H1 (cell line): ENCODE measurements around the gene POLRMT. TPM values are rescaled to one million over a fixed set of nuclear protein-coding genes. Genes with fewer than 3 reads are reported as not detected.

Experiments
- CTCF ChIA-PET: fragments of 300-600 bp; sonication (Branson Sonifier 250); formaldehyde crosslinking; loops from one replicate; lab custom pipeline; 2021; ENCODE audit not compliant: partially characterized antibody; lab: Charles Lee
- POLR2A ChIA-PET: fragments of 300-600 bp; sonication (Branson Sonifier 250); formaldehyde crosslinking; loops from one replicate; lab custom pipeline; 2021; ENCODE audit warnings: inconsistent platforms; ENCODE audit not compliant: partially characterized antibody; lab: Charles Lee
- DNase-seq, 2 experiments: peaks; one replicate each; pipeline versions ENCODE4 v3.0.0 to v3.0.0-alpha.2; 2010 to 2022; ENCODE audit warnings: low spot score in 2 of 2, low read depth in 1 of 2, mixed read lengths in 1 of 2
- FAIRE-seq: peaks from 2 replicates; lab custom pipeline; 2011; peaks lifted over from hg19 to GRCh38; lab: Jason Lieb, UNC
- H2AFZ ChIP-seq: 2 replicates; pipeline ENCODE4 v1.8.1; 2012; ENCODE audit warnings: low read length, inconsistent platforms
- H2AK5ac ChIP-seq: 2 replicates; pipeline ENCODE4 v1.6.1; 2013; ENCODE audit warnings: low read depth, low read length
- H2BK120ac ChIP-seq: replicated peaks from 2 replicates; pipeline ENCODE3; 2013; ENCODE audit warnings: low read depth, low read length, inconsistent platforms
- H2BK12ac ChIP-seq: 2 replicates; pipeline ENCODE4 v1.6.1; 2013; ENCODE audit warnings: low read depth, low read length
- H2BK15ac ChIP-seq: 2 replicates; pipeline ENCODE4 v1.6.1; 2013; ENCODE audit warnings: low read length
- H2BK20ac ChIP-seq: 2 replicates; pipeline ENCODE4 v1.6.1; 2013; ENCODE audit warnings: low read length
- H2BK5ac ChIP-seq: 2 replicates; pipeline ENCODE4 v1.6.1; 2013; ENCODE audit warnings: low read depth, low read length
- H3K14ac ChIP-seq: 2 replicates; pipeline ENCODE4 v1.6.1; 2013; ENCODE audit warnings: inconsistent platforms; ENCODE audit not compliant: insufficient read length
- H3K18ac ChIP-seq: 2 replicates; pipeline ENCODE4 v1.6.1; 2013; ENCODE audit warnings: low read length; ENCODE audit errors: extremely low read depth
- H3K23ac ChIP-seq: 2 replicates; pipeline ENCODE4 v1.6.1; 2013; ENCODE audit warnings: inconsistent platforms; ENCODE audit not compliant: insufficient read length
- H3K23me2 ChIP-seq: 2 replicates; pipeline ENCODE4 v1.6.1; 2013; ENCODE audit warnings: low read depth, low read length
- H3K27ac ChIP-seq: 2 replicates; pipeline ENCODE4 v1.6.1; 2011; ENCODE audit warnings: low read depth, low read length, inconsistent platforms
- H3K27me3 ChIP-seq, 4 experiments: replicated peaks in 1 of 4; 1 replicate in 1 of 4; 2 replicates in 3 of 4; pipeline versions ENCODE4 v1.6.1 to v1.8.1; 2011 to 2013; ENCODE audit warnings: low read length in 3 of 4, mild to moderate bottlenecking in 3 of 4, inconsistent platforms in 2 of 4, mixed read lengths in 2 of 4, moderate library complexity in 1 of 4; ENCODE audit not compliant: control insufficient read depth in 3 of 4, insufficient read depth in 3 of 4; ENCODE audit errors: extremely low read depth in 1 of 4
- H3K36me3 ChIP-seq, 4 experiments: 2 replicates each; pipeline versions ENCODE4 v1.6.1 to v1.8.1; 2011 to 2013; ENCODE audit warnings: mild to moderate bottlenecking in 4 of 4, low read length in 3 of 4, moderate library complexity in 2 of 4, control low read depth in 1 of 4, inconsistent platforms in 1 of 4; ENCODE audit not compliant: insufficient read depth in 4 of 4, control insufficient read depth in 2 of 4
- H3K4ac ChIP-seq: replicated peaks from 2 replicates; pipeline ENCODE3; 2013; ENCODE audit warnings: low read length, low read depth, mixed read lengths, inconsistent platforms; ENCODE audit not compliant: insufficient read length
- H3K4me1 ChIP-seq, 4 experiments: replicated peaks in 1 of 4; 1 replicate in 1 of 4; 2 replicates in 3 of 4; pipeline versions ENCODE4 v1.6.1 to v1.8.1; 2011 to 2013; ENCODE audit warnings: low read length in 3 of 4, inconsistent platforms in 2 of 4, mixed read lengths in 1 of 4; ENCODE audit not compliant: insufficient read depth in 4 of 4, control insufficient read depth in 3 of 4
- H3K4me2 ChIP-seq, 2 experiments: 2 replicates each; pipeline versions ENCODE4 v1.6.1 to v1.8.1; 2011 to 2013; ENCODE audit warnings: low read depth in 2 of 2, low read length in 2 of 2, control low read depth in 1 of 2, inconsistent platforms in 1 of 2, mild to moderate bottlenecking in 1 of 2; ENCODE audit not compliant: insufficient read depth in 1 of 2
- H3K4me3 ChIP-seq, 4 experiments: fragments of 200-600, 300-600 bp in 1 of 4; sonication (generic), shearing (Covaris generic), sonication (Bioruptor Twin) in 1 of 4; 2 replicates each; pipeline versions ENCODE4 v1.5.1 to v1.8.1; 2011 to 2016; ENCODE audit warnings: low read length in 4 of 4, low read depth in 3 of 4, control low read depth in 2 of 4, inconsistent platforms in 2 of 4, mild to moderate bottlenecking in 2 of 4, mixed read lengths in 1 of 4, moderate library complexity in 1 of 4; ENCODE audit not compliant: insufficient read depth in 2 of 4; ENCODE audit errors: extremely low read depth in 1 of 4
- H3K56ac ChIP-seq: replicated peaks from 2 replicates; pipeline ENCODE3; 2013; ENCODE audit warnings: low read depth, mild to moderate bottlenecking, mixed read lengths, low read length, inconsistent platforms; ENCODE audit not compliant: insufficient read length
- H3K79me1 ChIP-seq: 2 replicates; pipeline ENCODE4 v1.6.1; 2013; ENCODE audit warnings: low read depth, low read length, control low read depth
- H3K79me2 ChIP-seq, 2 experiments: 2 replicates each; pipeline versions ENCODE4 v1.6.1 to v1.8.1; 2012 to 2013; ENCODE audit warnings: low read length in 2 of 2, mild to moderate bottlenecking in 2 of 2, inconsistent platforms in 1 of 2; ENCODE audit not compliant: insufficient read depth in 2 of 2, control insufficient read depth in 1 of 2
- H3K9ac ChIP-seq, 4 experiments: replicated peaks in 1 of 4; 1 replicate in 1 of 4; 2 replicates in 3 of 4; pipeline versions ENCODE4 v1.6.1 to v1.8.1; 2011 to 2013; ENCODE audit warnings: low read depth in 3 of 4, low read length in 3 of 4, control low read depth in 2 of 4, mild to moderate bottlenecking in 2 of 4, moderate library complexity in 2 of 4, inconsistent platforms in 1 of 4; ENCODE audit errors: extremely low read depth in 1 of 4
- H3K9me3 ChIP-seq, 2 experiments: 2 replicates each; pipeline versions ENCODE4 v1.6.1 to v1.8.1; 2012 to 2013; ENCODE audit warnings: mild to moderate bottlenecking in 2 of 2, moderate library complexity in 2 of 2, control low read depth in 1 of 2, inconsistent platforms in 1 of 2, low read depth in 1 of 2, low read length in 1 of 2, mixed read lengths in 1 of 2; ENCODE audit not compliant: insufficient read depth in 2 of 2
- H4K20me1 ChIP-seq, 2 experiments: replicated peaks in 1 of 2; 2 replicates each; pipeline versions ENCODE3 to v1.8.1; 2011 to 2013; ENCODE audit warnings: inconsistent platforms in 2 of 2, low read length in 2 of 2, mild to moderate bottlenecking in 1 of 2; ENCODE audit not compliant: insufficient read depth in 2 of 2, control insufficient read depth in 1 of 2
- H4K5ac ChIP-seq: 2 replicates; pipeline ENCODE4 v1.6.1; 2013; ENCODE audit warnings: low read length, low read depth, mixed read lengths, inconsistent platforms; ENCODE audit not compliant: insufficient read length
- H4K8ac ChIP-seq: 2 replicates; pipeline ENCODE4 v1.8.0; 2013; ENCODE audit warnings: mild to moderate bottlenecking, moderate library complexity, low read length, inconsistent platforms; ENCODE audit not compliant: insufficient read depth; ENCODE audit errors: extremely low read depth
- H4K91ac ChIP-seq: replicated peaks from 2 replicates; pipeline ENCODE3; 2013; ENCODE audit warnings: low read length, mixed read lengths, inconsistent platforms; ENCODE audit not compliant: insufficient read length
- CEBPB ChIP-seq: IDR thresholded peaks from 2 replicates; pipeline ENCODE4 v1.6.1; 2012; ENCODE audit warnings: low read depth, low read length
- NRF1 ChIP-seq: IDR thresholded peaks from 2 replicates; pipeline ENCODE4 v1.6.1; 2011; ENCODE audit warnings: mild to moderate bottlenecking, low read depth, low read length, improper control_type of control experiment
- POLR2A ChIP-seq, 2 experiments: IDR thresholded peaks; 1 replicate in 1 of 2; 2 replicates in 1 of 2; pipeline ENCODE4 v1.6.1; 2011; ENCODE audit warnings: low read depth in 2 of 2, low read length in 2 of 2, mild to moderate bottlenecking in 2 of 2; ENCODE audit errors: control extremely low read depth in 1 of 2
- WGBS, 2 experiments: shearing (Covaris generic) in 1 of 2; methylation state at CpG; one replicate each; pipeline versions ENCODE4 v1.1.6 to v1.1.7; 2013 to 2015; ENCODE audit warnings: low lambda C conversion rate in 2 of 2, mixed read lengths in 2 of 2, inconsistent platforms in 1 of 2, low coverage in 1 of 2, missing lambda C conversion rate in 1 of 2; ENCODE audit not compliant: insufficient replicate concordance in 2 of 2, insufficient coverage in 1 of 2, insufficient read length in 1 of 2; ENCODE audit errors: extremely low coverage in 1 of 2, missing lambda C conversion rate in 1 of 2; 5-methylcytosine and 5-hydroxymethylcytosine counted together
- polyA plus RNA-seq, 7 experiments: library from polyadenylated mRNA; depleted of rRNA in 3 of 7; stranded (reverse) in 5 of 7; unstranded in 2 of 7; fragments of >200 nt in 5 of 7; fragments of 200-250 nt in 2 of 7; gene quantifications; 1 replicate in 5 of 7; 2 replicates in 1 of 7; 4 replicates in 1 of 7; pipeline versions ENCODE4 v1.2.1 to v1.2.3, GENCODE V29; 2011 to 2013; ENCODE audit warnings: missing spikeins in 2 of 7, mixed read lengths in 2 of 7
- total RNA-seq: library from RNA; stranded (reverse); fragmentation: NEBNext Ultra II Directional; extraction: Animal tissue kit (Norgen Biotek cat#: 25700); gene quantifications from 2 replicates; pipeline ENCODE4 v1.2.1, GENCODE V29; 2021

Gene POLRMT
- total and polyA plus RNA-seq, 2 of the 8 experiments (the other 6 are each of a cell fraction or from before 2014, with no cell fraction given) = 93.0 to 111 TPM

DNA sequence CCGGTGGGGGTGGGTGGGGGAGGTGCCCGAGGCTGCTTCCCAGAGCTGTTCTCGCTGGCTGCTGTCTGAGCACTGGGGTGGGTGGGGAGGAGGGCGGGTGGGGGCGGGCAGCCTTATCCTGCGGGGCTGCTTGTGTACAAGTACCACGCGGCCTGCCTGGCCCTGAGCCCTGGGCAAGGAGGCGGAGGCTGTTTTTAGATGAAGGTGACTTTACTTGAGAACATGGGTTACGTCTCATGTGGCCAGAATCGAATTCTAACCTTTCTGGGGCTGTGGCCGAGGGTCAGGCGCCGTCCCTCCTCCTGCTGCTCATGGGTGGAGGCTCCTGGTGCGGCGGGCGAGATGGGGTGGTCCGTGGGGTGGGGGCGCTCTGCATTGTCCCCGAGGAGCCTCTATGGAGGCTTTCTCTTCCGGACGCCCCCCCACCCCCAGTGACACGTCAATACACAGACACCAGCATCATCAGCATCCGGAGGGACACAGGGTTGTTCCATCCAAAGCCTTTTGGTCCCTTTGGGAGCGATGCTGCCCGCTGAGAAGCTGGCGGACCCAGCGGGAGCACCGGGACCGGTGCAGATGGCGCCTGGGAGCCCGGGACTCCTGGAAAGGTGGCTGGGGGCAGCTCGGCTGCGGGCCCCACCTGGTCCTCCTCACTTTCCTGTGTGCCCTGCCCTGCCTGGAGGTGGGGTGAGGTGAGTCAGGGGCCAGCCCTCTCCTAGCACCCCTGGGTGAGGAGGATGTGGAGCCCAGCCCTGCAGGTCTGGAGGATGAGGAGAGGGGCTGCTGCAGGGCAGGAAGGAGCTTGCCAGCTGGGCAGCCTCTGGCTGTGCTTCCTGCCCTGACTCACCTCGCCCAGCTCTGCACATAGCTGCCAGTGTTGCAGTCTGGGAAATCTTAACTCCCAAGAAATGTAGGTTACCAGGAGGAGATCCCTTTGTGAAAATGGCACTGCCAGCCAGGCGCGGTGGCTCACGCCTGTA lies 57.5 kb downstream of the POLRMT start:
- H2BK12ac ChIP-seq = no peak overlapping the region
- no peak overlapping the region; a peak in 2 of 8 replicates for H3K4me3 ChIP-seq
- no peaks in the 10 kb centered on the region for H3K27me3 ChIP-seq
- H4K5ac ChIP-seq = no peak overlapping the region
- ChIA-PET POLR2A (interaction anchor here (0.6 to 4.8 kb wide), 15 partner anchors 10 to 371 kb away, joined by 3 to 78 read pairs (median 5); partner anchors contain the start of genes CDC34 and GZMM), CTCF (interaction anchor here (0.6 to 4.7 kb wide), 7 partner anchors 10 to 95 kb away, joined by 3 to 51 read pairs (median 4); no protein-coding TSS in a partner anchor)
- H2AK5ac ChIP-seq = no peak overlapping the region
- H3K4me1 ChIP-seq = peaks cover 0 to 20% (median 11%) of the 10 kb centered on the region in 4 experiments; a peak in 5 of 7 replicates
- H4K20me1 ChIP-seq = peaks cover 31 to 39% of the 10 kb centered on the region in 2 experiments
- 88% methylated on average over 32 of the region's 38 CpGs; no CpG with 5 or more reads in 1 of the 2 experiments for WGBS, 2 experiments
- no peak overlapping the region for H3K56ac ChIP-seq
- H3K9me3 ChIP-seq = no peaks in the 10 kb centered on the region
- peaks cover 4 to 30% (median 12%) of the 10 kb centered on the region in 4 experiments; a peak in 6 of 8 replicates for H3K36me3 ChIP-seq
- TF ChIP-seq NRF1 (no peak), POLR2A (IDR thresholded peaks at IDR 0.05; ENCODE audit: control extremely low read depth in 1 of 2, low read depth in 2 of 2, low read length in 2 of 2) (0 out of 3 replicates have a peak, but pooled peaks of 1 of the 2 experiments have one; percentile 14), CEBPB (no peak)
- H2BK5ac ChIP-seq = peak overlapping the region; percentile 44; the same call in 1 of the 2 replicates
- H2BK20ac ChIP-seq = no peak overlapping the region
- no peak for DNase-seq
- H2BK15ac ChIP-seq = no peak overlapping the region
- H3K18ac ChIP-seq = no peak overlapping the region
- no peak overlapping the region; the same call in 1 of the 2 replicates for H4K8ac ChIP-seq
- peaks cover 11% of the 10 kb centered on the region; the same call in 1 of the 2 replicates for H3K23me2 ChIP-seq
- H2BK120ac ChIP-seq = no peak overlapping the region
- no peak overlapping the region for H3K27ac ChIP-seq
- no peak overlapping the region for H3K23ac ChIP-seq
- no peak overlapping the region for H4K91ac ChIP-seq
- FAIRE-seq = no peak
- H3K79me1 ChIP-seq = peaks cover 11% of the 10 kb centered on the region
- no peak overlapping the region for H3K4ac ChIP-seq
- no peak overlapping the region for H3K14ac ChIP-seq
- no peak overlapping the region for H2AFZ ChIP-seq
- peak overlapping the region; percentile 59 to 99; a peak in 2 of 4 replicates for H3K4me2 ChIP-seq
- H3K9ac ChIP-seq = no peak overlapping the region
- H3K79me2 ChIP-seq = peaks cover 53 to 82% of the 10 kb centered on the region in 2 experiments
